GM19025 (cell line): Measurements from ENCODE around the gene ZYX.
"Not testable (repeated sequence)": the region's sequence is repeated elsewhere in the genome, so short reads cannot be mapped to it uniquely, and the experiment has no call there.

Source experiments
- ATAC-seq: cut with Tn5 transposase; IDR thresholded peaks from one replicate; pipeline ENCODE4 v1.9.1; 2021; ENCODE audit warnings: mild to moderate bottlenecking, low read depth, moderate library complexity; ENCODE audit not compliant: unreplicated experiment

The ZYX gene

GRCh38 chr7:143384661-143385631 is 3.8 kb downstream of the ZYX start:
- ATAC-seq: no peak

DNA sequence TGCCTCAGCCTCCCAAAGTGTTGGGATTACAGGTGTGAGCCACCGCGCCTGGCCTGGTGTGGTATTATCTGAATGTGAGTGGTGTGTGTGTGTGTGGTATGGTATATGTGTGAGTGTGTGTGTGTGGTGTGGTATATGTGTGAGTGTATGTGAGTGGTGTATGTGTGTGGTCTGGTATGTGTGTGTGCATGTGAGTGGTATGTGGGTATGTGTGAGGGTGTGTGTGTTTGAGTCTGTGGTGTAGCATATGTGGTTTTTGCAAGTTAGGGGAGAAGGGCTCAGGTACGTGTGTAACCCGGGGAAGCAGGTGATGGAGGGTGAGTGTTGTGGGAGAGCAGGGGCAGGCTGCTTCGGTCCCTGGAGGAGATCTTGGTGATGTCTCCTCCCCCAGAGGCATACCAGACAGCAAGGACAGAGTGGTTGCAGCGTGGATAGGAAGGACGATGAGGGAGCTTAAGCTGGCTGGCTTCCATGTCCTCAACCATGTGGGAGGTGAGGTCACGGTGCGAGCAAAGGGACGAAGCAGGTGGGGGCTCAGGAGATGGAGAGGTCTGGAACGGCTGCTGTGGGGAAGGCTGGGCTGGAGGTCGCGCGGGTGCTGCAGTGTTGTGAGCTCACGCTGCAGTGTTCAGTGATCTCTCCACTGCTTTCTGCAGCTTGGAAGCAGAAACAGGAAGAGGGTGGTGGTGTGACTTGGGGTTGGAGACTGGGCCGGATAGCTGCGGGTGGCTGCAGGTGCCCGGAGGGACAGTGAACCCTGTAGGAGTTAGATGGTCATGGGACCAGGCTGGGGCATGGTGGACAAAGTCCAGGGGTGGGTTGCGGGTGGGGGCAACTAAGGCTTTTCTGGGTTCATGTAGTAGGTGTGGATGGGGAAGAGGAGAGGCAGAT is 5.0 kb downstream of the ZYX start:
- ATAC-seq: no peak

- ATAC-seq: no peak
Measured at GRCh38 chr7:143387156-143387975, 6.2 kb downstream of the ZYX start.

GRCh38 chr7:143388051-143388450 is 6.9 kb downstream of the ZYX start:
- no peak for ATAC-seq

DNA sequence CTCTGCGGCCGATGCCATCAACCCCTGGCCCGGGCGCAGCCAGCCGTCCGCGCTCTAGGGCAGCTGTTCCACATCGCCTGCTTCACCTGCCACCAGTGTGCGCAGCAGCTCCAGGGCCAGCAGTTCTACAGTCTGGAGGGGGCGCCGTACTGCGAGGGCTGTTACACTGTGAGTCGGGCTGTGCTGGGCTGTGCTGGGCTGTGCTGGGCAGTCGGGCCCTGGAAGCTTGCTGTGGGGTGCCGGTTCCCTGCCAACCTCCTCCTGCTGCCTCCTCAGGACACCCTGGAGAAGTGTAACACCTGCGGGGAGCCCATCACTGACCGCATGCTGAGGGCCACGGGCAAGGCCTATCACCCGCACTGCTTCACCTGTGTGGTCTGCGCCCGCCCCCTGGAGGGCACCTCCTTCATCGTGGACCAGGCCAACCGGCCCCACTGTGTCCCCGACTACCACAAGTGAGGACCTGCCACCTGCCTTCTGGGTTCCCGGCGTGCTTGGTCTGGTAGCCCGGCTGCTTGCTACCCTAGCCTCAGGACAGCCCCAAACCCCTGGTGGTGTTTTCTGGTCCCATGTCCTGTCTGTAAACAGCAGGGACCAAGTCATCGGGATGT is 7.5 kb downstream of the ZYX start:
- ATAC-seq: no peak

DNA sequence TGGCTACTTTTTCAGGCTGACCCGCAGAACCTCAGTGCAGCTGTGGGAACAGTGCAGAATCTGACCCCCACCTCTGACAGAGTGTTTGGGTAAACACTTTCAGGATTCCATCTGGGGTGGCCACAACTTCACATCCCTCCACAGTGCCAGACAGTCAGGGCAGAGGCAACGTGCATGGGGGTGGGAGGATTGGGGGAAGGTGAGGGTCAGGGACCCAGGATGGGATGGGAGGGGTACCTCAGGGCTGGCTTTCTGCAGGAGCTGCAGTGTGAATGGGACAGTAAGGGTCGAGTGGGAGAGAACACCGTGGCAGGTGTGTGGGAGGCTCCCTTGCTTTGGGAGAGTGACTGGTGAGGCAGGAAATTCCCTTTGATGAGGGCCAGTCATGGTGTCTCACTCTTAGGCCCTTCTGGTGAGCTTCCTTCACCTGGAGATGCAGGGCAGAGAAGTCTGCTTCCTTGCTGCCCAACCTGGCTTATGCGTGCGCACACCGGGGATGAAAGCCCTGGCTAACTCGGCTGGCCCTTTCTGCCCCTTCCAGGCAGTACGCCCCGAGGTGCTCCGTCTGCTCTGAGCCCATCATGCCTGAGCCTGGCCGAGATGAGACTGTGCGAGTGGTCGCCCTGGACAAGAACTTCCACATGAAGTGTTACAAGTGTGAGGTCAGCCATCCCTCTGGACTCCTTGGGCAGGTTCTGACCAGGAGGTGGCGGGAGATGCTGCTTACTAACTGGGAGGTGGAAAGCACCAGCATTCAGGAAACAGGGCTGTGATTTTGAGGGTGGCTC is 8.4 kb downstream of the ZYX start:
- ATAC-seq: no peak

- no peak for ATAC-seq
Measured at GRCh38 chr7:143390104-143390772, 9.1 kb downstream of the ZYX start.

GRCh38 chr7:143390773-143391317 is 9.7 kb downstream of the ZYX start:
- ATAC-seq: no peak

DNA sequence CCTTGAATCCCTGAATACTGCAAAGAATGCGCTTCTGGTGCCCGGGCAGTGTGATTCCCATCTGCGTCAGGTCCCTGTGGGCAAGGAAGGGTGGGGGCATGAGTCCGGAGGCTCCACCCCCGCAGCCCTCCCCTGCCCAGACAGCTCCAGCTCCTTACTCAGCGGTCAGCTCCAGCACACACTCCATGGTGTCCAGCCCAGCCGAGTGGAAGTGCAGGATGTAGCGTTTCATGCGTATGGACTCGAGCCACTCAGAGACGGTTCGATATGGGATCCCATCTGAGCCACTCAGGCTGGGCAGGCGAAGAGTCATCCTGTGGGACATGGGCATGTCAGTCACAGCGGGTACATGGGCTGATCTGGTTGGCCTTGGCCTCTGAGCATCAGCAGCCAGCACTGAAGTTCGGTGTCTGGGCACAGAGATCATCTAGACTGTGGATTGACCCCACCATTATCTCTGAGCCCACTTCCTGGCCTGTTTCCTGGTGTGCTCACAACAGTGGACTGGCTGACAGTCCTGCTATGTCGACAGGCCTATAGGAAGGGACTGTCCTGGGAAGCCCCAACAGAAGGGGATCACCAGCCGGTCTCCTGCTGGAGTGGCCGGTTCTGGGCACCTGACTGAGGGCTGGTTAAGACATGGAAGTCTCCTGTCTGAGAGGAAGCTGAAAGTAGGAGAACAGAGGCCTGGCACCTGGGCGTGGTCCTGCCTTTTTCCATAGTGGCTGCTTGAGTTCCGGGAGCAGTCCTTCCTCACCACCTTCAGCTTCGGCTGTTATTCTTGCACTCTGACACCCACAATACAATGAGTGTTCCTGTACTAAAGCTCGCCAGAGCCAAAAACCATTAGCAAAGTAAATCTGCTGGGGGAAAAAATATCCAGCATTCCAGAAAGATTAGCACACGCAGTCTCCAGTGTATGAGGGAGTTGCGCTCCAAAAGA is 10.6 kb downstream of the ZYX start:
- ATAC-seq: no peak

GRCh38 chr7:143392427-143392826 is 11.3 kb downstream of the ZYX start:
- ATAC-seq: not testable (repeated sequence)

DNA sequence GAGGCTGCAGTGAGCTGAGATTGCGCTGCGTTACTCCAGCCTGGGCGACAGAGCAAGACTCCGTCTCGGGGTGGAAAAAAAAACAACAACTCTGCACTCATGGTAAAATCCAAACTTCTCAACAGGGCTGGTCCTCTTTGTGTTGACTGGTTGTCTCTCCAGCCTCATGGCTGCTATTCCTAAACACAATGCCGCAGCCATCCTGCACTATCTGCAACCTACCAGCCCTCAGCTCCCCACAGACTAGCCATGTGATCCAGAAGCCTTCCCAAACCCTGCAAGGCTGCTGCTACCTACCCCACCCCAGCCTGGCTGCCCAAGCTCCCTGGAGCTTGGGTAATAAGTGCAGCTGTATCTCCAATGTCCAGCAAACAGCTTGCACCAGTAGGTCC is 11.7 kb downstream of the ZYX start:
- no peak for ATAC-seq

DNA sequence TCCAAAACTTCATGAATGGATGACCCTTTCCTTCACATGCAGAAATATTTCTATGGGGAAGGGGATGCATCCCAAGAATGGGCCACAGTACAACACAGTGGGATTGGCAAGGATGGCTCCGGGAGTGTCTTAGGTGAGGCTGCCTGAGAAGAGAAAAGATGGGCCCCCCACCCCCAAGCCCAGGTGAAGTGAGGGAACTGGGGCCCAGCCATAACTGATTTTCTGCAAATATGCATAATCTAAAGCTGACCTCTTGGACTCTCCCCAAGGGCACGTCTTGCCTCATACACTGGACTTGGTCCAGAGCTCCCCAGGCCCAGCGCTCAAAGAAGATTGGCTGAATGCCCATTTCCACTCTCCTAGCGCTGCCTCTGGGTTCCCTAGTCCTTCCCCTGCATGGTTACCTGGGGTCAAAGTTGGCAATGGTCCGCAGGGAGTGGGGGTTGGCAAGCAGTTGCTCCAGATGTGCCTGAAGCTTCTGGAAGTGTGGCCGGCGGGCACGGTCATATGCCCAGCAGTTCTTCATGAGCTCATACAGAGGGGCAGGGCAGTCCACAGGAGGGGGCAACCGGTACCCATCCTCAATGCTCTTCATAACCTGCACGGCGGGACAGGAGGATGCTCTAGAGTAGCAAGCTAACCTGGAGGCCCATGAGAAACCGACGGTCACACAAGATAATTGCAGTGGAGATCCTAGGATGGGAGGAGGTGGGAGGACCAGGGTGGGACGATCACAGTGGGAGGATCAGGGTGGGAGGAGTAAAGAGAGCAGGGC is 12.3 kb downstream of the ZYX start:
- no peak for ATAC-seq

DNA sequence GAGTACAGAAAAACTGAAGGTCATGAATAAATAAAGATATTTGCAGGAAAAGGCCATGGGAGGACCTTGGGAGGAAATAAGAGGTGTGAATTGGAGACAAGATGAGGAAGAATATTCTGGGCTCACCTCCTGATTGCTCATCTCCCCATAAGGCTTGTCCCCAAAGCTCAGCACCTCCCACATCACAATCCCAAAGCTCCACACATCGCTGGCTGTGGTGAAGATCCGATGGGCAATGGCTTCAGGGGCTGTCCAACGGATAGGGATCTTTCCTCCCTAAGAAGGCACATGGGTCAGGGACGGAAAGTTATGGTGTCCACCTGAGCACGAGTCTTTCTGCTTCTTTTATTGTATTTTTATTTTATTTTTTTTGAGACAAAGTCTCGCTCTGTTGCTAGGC is 12.9 kb downstream of the ZYX start:
- ATAC-seq: no peak

DNA sequence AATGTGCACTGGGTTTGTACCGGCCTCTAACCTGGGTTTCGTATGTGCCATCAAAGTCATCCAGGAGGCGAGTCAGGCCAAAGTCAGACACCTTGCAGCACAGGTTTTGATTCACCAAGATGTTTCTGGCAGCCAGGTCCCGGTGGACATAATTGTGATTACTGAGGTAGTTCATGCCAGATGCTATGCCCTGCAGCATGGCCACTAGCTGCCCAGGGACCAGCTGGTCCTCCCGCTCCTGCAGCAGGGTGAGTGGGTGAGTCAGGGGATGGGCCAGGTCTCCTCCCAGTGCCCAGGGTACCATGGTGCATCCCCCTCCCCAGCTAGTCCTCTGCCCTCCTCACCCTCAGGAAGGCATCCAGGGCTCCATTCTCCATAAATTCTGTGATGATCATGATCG is 13.6 kb downstream of the ZYX start:
- no peak for ATAC-seq

GRCh38 chr7:143395187-143396149 is 14.3 kb downstream of the ZYX start:
- ATAC-seq: no peak

GRCh38 chr7:143396182-143396581 is 15.0 kb downstream of the ZYX start:
- no peak for ATAC-seq
